NK-92 (cell line): ENCODE measurements around the gene SPTB.

Experiments used
- DNase-seq: peaks from one replicate; lab custom pipeline; 2025; ENCODE audit not compliant: unreplicated experiment; lab: John Stamatoyannopoulos, UW

Gene SPTB

DNA sequence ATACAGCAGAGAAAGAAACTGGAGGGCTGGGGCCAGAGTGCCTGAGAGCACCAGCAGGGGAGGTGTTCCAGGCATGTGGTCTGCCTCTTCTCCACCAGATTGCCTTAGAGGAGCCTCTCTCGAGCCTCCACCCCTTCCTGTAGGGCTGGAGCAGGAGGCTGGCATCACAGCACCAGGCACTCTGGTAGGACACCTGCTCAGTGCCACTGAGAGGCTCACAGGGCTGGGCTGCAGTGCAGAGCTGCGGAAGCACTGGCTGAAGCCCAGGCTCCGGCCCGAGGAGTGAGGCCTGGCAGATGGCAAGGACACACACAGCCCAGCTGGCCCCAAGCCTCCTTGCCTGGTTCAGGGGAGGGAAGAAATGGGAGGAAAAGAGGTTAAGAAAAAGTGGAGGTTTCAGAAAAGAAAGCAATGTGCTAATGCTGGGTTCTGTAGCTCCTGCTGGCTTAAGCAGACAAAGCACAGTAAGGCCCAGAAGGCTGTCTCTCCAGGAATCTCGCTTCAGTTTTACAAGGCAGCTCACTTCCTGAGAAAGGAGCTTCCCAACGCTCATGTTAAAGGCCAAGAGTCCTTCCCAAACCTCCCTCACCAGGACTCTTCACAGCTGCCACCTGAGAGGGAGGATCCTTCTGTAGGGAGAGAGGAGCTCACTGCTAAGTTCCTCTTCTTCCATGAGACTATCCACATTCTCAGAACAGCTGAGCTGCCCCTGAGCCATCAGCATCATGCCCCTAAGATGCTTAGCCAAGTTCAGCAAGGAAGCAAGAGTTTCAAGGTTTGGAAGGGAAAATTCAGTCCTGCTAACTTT lies 23.8 kb downstream of the SPTB start:
- DNase-seq, result no peak

DNA sequence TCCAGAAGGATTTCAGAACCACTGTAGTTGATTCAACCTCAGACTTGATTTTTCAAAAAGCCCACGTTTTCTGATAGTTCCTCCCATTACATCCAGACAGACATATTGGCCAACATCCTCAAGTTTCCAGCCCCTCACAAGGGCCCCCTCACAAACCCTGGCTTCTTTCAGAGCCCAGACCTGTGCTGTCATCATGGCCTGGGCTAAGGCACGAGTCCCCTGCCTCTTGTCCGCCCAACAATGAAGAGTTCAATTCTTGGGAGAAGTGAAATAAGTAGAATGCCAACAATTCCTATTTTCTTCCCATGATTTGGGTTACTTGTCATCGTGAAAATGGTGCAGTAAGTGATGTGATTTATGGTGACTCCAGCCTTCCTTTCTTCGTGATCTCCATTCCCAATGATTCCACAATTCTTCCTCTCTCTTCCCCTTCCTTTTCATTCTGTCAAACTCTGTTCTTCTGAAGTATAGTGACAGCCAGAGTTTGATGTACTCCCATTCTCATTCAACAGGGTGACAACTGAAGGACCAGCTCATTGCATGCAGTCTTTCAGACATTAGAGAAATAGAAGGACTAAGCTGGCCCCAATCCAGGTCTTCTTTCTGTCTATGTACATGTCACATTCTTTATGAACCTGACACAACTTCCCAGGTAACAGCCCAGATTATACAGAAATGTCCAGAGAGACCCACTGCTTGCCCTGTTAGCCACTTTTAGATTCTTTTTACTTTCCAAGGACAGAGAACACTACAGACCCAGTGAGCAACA lies 29.2 kb downstream of the SPTB start:
- DNase-seq, result no peak

DNA sequence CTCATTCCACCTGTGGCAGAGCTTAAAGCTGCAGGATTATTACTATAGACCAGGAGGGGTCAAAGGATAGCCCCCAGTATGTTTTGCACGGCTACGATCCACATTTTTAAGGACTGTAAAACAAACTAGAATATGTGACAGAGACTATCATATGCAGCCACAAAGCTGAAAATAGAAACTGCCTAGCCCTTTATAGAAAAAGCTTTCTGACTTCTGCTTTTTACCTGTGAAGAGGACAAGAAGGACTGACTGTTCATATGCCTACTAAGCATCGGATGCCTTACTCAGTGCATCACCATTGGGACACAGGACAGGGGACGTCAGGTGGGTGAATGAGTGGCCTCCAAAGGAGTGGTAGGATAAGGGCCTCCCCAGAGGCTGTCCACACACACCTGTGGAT lies 29.8 kb downstream of the SPTB start:
- DNase-seq, result no peak

DNA sequence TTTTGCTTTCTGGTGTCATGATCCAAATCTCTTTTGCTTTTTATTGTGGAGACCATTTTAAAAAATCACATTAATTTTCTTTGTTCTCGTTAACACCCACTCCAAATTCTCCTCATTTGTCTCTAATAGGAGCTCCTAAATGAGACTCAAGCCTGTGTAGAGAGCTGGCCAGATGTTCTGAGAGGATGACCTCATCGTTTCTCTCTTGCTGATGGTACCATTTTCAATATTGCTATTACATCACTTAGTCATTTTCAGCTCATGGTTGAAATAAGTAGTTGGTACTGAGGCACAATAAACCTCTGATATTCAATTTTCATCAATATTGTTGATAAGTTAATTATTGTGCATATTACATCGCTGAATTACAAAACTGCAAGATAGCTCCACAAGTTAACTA lies 31.5 kb downstream of the SPTB start:
- DNase-seq, result no peak

DNA sequence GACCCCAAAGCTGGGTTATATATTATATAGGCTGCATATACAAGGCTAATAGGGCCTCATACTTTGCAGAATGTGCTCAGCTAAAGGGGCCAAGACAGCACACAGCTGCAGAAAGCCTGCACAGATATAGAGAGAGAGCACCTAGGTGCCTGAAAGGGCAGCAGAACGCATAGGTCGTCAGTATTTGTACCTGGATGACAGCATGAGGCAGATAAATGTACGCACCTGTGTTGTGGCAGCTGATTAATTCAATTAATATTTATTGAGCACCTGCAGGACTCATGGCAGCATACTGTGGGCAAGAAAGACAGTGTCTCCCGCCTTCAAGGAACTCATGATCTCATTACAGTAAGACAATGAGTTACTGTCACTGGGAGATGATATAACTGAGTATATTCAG lies 33.4 kb downstream of the SPTB start:
- no peak for DNase-seq

DNA sequence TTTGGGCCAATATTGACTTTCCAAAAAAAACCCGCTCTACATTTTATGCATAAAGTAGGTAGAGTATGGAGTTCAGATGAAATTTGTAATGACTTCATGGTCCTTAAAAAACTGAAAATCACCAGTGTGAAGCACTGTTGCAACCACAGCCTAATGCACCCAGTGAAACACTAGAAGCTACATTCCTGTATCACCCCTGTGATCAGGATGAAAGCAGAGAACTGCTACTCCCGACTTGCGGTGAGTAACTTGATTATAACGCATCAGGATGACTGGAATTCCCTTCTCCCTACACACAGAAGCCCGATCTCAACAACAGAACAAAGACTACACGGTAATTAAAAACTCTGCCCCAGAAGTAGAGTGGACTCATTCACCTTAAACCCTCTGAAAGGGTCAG lies 33.8 kb downstream of the SPTB start:
- DNase-seq, result no peak

DNA sequence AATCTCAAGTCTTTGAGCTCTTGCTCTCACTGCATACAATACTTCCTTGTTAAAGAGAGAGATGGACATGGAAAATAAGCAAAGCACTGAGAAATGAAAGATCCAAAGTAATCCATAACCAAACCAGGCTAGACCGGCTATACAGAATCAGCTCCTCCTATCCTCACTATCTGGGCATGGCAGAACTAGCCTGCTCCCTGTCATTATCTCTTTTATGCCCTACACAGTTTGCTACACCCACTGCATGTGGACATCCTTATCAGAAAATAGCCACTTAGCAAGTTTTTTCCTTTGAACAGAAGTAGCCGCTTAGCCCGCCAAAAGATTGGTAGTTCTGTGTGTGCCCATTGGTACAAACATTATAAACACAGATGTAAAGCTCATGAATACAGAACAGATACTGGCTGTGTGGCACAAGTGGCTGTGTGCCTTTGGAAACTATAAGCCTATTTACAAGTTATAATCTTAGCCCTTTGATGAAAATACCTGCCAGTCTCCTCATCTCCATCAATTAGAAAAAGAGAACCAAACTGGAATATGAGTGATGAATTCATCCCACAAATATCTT lies 34.7 kb downstream of the SPTB start:
- DNase-seq, result no peak

DNA sequence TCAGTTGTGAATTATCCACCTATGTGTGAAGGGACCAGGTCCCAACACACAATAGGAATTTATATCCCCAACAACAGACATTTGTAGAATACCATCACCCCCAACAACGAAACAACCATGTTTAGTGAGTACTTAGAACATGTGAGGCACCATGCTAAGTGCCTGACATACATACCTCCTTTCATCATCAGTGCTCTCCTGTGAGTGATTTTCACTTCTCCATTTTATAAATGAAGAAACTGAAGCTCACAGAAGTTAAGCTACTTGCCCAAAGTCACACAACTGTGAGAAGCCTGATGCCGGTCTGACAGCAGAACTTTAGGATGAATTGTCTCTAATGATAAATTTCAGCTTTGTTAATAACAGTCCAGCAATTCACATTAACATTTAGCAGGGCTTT lies 35.4 kb downstream of the SPTB start:
- no peak for DNase-seq

DNA sequence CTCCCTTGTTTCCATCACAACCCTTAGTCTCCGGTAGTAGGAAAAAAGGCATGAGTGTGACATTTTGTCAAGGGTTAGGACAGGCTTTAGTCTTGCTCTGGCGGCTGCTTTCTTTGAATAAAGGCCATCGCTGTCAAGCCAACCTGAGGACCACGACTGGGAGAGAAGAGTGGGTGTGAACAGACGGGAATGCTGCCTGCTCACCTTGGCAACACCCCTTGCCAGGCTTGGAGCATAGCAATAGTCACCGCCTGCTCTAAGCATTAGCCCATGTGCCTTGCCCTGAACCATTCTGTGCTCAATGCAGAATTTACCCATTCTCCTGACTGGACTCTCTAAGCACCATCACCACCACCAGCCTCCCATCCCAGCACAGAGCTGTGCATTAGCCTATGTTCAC lies 36.2 kb downstream of the SPTB start:
- no peak for DNase-seq

DNA sequence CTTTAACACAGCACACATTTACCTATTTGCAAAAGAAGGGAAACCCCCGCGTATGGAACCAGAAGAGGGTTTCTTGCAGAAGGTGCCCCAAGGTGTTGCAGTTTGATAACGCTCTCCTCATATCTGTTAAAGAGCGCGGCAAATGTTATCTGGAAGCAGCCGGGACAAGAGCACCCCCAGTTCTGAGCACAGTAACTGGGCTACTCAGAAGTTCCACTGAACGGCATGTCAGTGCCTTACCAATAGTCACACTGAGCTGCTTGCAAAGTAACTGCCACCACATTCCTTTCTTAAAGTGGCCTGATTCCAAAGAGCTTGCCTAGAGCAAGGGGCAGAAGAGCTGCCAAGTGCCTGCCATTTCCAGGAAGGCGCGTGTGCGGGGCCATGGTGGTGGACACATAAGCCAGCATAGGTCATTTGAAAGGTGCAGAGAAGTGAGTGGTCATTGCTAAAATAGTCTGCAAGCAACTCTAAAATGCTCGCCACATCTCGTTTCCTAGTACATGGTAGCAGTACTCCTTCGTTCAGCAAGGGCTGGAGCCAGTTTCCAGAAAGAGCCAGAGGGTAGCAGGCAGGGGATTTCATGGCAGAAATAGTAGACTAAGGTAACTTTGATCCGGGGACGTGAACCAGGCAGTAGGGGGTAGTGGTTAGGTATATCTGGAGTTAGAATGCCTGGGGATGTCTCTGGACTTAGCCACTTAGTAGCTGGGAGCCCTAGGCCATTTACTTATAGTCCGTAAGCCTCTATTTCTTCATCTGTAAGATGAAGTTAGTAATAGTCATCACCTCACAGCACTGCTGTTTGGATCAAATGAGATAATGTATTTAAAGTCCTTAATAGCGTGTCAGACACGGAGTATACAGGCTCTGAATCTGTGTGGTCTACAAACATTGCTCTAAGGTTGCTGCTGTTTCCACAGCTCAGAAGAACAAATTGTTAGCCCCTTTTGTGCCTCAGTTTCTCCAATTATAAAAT lies 37.6 kb downstream of the SPTB start:
- DNase-seq, result no peak

DNA sequence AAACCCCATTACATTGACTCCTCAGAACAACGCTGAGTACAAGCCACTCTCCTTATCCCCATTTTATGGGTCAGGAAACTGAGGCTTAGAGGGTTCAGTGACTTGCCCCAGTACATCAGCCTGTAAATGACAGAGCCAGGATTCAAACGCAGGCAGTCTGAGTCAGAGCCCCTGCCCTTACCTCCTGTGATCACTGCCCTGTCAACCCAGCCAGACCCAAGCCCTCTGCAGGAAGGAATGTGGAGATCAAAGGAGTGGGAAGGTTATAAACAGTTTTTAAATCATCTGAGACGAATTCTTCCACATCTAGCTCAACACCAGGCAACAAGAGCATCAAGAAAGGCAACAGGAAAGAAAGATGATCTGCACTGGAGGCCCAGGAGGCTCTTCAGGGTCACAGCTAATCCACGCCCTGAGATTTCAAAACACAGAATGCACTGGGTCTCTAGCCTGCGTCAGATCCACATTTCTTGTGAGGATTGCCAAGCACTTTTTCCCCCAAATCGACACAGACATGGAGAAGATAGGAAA lies 38.5 kb downstream of the SPTB start:
- no peak for DNase-seq

DNA sequence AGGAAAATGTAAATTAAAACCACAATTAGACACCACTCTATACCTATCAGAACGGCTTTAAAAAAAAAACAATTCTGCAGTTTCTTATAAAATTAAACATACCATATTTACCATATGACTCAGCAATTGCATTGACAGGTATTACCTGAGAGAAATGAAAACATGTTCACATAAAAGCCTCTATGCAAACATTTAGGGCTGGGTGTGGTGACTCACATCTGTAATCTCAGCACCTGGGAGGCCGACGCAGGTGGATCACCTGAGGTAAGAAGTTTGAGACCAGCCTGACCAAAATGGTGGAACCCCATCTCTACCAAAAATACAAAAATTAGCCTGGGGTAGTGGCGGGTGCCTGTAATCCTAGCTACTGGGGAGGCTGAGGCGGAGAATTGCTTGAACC lies 41.1 kb downstream of the SPTB start:
- no peak for DNase-seq

DNA sequence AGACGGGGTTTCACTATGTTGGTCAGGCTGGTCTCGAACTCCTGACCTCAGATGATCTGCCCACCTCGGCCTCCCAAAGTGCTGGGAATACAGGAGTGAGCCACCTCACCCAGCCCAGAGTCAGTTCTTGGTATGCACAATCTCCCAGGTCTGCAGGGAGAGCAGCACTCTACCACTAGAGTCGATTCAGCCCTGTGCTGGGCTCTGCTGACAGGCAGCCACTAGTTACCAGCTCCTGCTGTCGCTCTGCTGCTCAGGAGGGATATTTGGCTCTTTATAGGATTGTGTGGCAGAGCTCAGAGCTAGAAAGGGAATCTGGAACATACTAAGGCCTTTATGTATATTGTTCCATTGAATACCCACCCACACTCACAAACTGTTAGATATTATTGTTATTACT lies 44.3 kb downstream of the SPTB start:
- no peak for DNase-seq

DNA sequence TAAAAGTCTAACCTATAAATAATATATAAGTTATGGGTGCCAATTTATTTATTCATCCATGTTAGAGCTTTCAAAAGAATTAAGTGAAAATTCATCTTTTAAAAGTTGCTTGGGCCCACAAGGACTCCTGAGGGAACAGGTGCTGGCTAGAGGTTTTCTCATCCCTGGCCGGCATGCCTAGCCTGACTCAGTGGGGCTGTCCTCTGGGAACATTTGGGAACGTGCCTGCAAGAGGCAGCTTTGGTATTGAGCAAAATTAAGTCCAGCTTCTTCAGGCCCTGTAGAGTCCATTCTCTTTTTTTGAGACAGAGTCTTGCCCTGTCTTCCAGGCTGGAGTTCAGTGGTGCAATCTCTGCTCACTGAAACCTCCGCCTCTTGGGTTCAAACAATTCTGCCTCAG lies 44.7 kb downstream of the SPTB start:
- no peak for DNase-seq

DNA sequence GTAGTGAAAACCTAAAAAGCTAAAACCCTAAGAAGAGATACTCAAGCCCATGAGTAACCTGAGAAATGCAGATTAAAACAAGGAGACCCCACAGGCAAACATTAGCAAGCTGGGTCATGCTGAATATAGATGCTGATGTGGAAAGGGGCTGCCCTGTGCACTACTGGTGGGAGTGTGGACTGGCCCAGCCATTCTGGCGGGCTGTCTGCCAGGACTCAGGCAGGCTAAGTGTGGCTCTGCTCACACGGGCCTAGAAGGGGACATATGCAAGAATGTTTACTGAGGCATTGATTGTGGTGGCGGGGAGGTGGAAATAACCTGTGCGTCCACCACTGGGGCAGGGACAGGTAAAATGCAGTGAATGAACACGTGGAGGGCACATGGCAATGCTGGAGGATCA lies 48.3 kb downstream of the SPTB start:
- no peak for DNase-seq

DNA sequence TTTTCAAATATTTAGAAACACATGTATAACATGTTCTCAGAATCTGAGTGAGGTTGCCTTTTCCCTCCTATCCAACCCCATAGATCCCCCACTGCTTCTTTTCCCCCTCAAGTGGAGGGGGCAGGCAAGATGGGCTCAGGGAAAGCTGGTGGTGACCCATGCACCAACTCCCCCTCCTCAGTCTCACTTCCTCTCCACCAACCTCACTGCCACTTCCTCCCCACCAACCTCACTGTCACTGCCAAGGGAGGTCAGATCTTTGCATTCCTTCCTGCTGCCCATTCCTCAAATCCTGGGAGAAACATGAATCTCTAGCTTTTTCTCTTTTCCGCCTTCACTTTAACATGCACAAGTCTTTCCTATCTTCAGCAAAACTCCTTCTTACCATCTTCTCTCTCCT lies 48.7 kb downstream of the SPTB start:
- DNase-seq, result no peak

DNA sequence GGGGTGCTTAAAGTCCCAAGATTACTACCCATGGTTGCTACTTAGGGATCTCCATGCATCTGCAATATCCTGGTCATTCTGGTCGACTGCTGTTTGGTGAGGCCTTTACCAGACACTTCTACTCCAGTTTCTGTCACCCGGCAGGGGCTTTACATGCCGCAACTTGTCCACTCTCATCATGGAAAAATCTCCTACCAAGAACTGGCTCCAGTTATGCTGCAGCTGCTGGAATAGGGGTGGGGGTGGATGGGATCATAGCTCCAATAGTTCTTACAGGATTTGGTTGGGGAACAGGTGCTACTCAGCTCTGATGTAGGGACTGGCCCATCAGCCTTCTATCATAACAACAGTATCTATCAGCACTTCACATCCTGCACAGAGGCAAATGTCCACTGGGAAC lies 51.6 kb downstream of the SPTB start:
- DNase-seq, result no peak

DNA sequence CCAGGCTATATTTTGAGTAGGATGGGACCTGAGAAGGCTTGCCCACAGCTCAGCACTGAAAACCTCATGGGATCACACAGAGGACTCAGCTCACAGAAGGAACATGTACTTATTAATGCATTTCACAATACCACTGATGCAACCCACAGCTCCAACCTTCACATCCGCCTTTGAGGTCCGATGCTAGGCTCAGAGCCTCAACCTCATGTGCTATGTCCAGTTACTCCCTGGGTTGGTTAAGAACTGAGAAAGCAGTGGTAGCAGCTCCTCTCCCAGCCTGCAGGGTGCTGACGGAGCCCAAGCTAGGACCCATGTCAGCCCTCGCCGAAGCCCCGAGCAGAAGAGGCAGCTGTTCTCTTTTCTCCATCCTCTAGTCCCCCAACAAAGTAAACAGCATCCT lies 52.9 kb downstream of the SPTB start:
- DNase-seq, result no peak

DNA sequence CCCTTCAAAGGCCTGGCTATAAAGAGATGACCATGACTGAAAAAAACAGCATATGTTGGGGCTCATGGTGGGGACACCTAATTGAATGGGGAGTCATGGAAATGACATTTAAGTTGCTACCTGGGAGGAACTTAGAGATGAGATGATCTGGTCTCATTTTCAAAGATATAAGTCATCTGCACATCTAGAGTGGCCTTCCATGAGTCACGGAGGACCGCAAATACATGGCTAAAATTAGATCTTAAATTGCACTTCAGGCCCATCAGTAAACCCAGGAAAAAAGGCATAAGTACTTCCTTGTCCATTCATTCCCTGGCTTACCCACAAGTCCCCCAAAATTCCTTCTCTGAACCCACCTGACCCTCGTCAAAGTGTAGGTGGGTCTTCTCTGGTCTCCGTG lies 53.4 kb downstream of the SPTB start:
- DNase-seq, result no peak

DNA sequence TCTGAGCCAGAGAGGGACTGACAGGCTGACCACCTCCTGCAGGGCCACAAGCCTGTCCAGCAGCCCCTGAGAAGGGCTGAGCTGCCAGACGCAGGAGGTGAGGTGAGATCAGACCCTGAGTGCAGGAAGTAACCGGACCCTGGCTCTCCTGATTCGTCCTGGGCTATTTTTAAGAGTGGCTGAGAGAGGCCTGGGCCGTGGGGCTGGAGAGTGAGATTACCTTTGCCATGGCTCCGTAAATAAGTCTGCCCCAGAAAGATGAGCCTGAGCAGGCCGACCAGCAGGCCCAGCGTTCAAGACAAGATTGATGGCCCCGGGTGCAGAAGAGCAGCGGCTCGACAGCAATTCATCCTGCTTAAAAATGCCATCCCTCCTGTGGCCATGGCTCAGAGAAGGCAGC lies 54.2 kb downstream of the SPTB start:
- DNase-seq, result no peak

DNA sequence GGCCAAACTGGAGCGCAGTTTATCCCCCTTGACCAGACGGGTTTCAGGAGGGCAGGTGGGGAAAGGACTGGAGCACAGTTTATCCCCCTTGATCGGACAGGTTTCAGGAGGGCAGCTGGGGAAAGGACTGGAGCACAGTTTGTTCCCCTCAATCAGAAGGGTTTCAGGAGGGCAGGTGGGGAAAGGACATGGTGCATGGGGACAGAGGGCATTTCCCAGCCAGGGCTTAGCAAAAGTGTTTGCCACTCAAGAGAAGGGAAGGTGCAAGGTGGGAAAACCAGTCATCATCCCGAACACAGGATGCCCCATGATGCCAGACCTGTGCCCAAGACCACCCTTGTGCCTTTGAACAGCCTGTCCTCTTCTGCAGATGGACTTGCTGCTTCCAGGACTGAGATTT lies 54.7 kb downstream of the SPTB start:
- DNase-seq, result no peak
